Left forelimb (tissue), 1 donor: ENCODE data around the gene ATF6.
"Not testable (repeated sequence)": the region's sequence is repeated elsewhere in the genome, so short reads cannot be mapped to it uniquely, and the experiment has no call there.

Experiments
- DNase-seq: peaks from one replicate; pipeline ENCODE4 v3.0.0-alpha.2; 2018; ENCODE audit warnings: low spot score

Gene ATF6

DNA sequence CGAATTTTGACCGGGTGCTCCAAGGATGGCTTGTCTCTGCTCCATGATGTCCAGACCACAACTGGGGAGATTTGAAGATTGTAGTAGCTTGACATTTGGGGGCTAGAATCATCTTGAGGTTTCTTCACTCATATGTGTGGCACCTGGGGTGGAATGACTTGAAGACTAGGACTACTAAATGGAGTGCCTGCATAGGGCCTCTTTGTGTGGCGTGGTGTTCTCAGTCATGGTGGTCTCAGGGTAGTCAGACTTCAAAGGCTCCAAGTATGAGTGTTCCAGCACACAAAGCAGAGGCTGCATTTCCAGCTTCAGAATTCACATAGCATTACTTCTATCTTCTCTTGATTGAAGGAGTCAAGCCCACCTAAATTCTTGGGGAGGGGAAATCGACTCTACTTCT, 16.8 kb downstream of the ATF6 start:
- no peak for DNase-seq

DNA sequence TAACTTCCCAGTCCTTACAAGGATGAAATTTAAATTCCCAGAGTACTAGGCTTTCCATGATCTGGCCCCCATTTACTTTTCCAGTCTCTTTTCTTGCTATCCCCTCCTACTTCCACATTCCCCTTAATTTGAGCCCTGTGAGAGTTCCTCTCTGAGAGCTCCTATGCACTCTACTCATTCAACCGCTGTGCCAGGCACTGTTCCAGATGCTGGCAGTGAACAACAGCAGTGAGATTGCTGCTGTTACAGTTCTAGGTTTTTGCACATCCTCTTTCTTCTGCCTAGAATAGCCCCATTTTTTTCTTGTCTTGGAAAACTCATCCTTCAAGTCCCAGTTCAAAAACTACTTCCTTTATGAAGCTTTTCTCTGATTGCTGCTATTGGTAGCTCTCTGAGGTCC, 18.8 kb downstream of the ATF6 start:
- no peak for DNase-seq

DNA sequence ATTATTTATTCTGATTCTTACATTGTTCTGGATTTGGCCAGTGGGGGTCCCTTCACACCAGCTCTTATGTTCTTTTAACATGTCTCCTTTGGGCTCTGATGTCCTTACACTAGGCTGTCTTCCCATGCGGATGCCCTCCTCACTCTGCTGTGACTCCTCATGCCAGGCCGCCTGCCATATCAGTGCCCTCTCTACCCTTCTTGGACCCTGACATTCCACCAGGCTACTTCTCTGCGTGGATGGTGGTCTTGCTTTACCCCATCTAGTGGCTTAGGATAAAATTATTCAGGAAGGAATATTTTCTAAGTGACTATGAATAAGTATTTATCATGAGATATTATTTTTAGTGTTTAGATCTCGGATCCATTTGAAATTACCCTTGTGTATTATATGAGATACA, 21.2 kb downstream of the ATF6 start:
- DNase-seq = no peak

DNA sequence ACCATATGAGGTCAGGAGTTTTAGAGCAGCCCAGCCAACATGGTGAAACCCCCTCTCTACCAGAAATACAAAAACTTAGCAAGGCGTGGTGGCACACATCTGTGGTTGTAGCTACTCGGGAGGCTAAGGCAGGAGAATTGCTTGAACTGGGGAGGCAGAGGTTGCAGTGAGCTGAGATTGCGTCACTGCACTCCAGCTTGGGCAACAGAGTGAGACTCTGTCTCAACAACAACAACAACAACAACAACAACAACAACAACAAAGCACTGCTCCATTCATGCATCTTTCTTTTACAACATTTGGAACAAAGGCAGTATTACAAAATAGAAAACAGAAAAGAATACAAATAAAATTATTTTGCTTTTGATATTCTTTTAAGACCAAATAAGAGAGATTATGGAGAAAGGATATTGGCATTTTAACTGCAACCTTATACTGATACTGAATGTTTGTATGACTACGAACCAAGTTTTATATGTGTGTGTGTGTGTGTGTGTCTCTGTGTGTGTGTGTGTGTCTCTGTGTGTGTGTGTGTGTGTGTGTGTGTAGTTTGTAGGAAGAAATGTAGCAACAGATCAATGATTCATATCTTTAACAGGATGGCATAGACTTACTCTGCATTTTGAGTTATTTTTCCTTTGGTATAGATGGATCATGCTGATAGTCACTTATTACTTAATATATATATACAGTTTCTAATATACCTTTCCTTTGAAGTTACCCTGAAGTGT, 24.6 kb downstream of the ATF6 start:
- no peak for DNase-seq

DNA sequence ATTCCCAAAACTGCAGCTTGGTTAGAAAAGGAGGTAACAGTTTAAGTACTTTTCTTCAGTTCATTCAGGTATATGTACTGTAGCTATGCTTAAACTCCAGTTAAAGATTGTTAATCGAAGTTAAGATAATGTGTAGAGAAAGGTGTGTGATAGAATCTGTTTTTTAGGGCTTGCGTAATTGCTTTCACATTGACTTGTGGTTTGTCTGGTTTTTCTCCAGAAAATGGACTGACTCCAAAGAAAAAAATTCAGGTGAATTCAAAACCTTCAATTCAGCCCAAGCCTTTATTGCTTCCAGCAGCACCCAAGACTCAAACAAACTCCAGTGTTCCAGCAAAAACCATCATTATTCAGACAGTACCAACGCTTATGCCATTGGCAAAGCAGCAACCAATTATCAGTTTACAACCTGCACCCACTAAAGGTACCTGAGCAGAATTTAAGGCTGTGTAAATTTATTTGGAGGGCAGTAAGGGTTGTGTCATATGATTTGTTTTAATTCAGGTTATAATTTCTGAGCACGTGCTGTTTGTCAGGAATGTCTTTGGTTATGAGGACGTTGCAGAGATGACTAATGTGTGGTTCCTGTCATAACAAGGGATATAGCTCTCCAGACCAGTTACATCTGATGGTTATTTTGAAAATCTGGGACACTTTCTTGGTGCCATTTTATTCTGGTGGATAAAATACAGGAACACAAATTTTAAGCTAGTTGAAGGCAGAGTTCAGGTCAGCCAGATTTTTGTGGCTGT, 26.0 kb downstream of the ATF6 start:
- no peak for DNase-seq

DNA sequence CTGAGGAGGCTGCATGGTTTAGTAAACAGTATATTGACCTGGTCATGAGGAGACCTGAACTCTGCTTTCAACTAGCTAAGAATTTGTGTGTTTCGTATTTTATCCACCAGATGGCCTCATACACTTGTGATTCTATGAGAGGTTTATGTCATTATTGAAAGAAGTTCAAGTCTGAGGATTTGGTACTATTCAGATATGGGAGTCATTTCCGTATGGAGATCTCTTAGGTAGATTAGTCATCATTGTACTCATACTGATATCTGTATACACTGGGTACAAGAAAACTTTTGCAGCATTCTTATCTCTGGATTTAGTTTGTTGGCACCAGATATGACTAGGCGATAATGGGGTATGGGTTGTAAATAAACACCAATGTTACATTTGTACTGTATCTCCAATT, 26.6 kb downstream of the ATF6 start:
- no peak for DNase-seq

DNA sequence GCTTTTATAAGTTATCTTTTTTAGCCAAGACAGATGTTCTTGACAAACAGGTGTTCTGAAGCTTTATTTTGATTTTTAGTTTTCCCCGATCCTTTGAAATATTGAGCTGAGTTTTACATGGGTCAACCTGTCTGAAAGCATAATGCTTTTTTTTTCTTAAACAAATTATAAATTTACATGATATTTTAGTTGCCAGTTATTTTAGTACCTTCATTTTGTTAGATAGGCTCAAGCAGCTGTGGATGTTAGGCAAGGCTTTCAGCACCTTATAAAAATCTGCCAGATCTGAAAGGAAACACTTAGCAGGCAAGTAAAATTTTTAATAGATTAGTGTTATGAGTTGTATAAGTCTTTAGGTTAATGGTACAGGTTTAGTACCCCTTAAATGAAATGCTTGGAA, 33.7 kb downstream of the ATF6 start:
- no peak for DNase-seq

DNA sequence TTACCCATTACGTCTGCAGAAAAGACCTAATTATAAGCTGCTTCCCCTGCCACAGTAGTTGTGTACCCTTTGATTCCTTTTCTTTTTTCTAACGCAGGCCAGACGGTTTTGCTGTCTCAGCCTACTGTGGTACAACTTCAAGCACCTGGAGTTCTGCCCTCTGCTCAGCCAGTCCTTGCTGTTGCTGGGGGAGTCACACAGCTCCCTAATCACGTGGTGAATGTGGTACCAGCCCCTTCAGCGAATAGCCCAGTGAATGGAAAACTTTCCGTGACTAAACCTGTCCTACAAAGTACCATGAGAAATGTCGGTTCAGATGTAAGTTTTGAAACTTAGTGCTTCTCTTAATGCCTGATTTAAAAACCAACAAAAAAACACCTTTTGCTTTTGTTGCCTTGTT, 35.8 kb downstream of the ATF6 start:
- no peak for DNase-seq

DNA sequence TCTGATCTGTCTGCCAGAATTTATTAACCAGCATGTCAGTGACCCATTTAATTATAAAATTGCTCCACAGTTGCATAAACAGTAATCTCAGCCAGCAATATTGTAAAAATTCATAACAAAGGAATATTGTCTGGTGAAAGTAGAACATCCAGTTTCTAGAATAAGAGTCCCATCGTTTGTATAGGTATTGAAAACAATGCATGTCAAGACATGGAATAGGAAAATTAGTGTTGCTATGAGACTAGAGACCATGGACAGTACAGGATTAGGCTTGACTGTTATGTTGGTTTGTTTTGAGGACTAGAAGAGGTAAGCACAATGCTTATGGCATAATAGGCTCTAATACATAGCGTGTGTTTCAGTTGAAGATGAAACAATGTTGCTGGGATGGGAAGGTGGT, 37.1 kb downstream of the ATF6 start:
- no peak for DNase-seq

DNA sequence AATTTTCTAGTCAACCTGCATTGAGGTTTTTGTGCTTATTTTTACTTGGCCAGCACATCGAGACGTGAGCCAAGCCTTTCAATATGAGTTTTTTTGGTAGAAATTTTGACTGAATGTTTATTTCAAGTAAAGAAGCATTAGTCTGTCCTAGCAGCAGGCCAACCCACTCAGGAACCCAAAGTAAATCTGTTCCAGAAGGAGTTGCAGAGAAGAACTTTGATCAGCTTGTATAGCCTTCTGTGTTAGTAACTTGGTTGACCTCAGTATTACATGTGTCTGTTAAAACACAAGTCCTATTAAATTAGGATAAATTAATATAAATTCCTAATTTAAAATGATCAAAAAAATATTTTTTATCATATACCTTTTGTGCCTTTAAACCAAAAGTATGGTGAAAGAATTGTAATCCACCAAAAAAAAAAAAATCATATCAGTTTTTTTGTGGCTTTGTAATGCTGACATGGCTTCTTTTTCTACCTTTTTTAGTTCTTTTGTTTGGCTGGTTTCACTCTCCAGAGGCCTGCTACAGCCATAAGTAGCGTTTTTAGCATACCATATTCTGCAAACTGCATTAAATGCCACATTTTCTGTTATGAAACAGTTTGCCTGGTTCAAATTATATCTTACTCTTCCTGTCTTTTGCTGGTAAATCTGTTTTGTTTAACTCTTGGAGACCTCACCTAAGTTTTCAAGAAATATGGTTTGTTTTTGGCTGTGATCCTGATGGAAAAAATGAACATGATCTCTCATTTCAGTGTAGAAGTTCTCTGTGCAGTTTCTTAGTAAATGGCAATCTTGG, 39.5 kb downstream of the ATF6 start:
- DNase-seq = no peak

DNA sequence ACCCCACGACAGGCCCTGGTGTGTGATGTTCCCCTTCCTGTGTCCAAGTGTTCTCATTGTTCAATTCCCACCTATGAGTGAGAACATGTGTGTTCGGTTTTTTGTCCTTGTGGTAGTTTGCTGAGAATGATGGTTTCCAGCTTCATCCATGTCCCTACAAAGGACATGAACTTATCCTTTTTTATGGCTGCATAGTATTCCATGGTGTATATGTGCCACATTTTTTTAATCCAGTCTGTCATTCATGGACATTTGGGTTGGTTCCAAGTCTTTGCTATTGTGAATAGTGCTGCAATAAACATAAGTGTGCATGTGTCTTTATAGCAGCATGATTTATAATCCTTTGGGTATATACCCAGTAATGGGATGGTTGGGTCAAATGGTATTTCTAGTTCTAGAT, 43.1 kb downstream of the ATF6 start:
- DNase-seq = not testable (repeated sequence)

DNA sequence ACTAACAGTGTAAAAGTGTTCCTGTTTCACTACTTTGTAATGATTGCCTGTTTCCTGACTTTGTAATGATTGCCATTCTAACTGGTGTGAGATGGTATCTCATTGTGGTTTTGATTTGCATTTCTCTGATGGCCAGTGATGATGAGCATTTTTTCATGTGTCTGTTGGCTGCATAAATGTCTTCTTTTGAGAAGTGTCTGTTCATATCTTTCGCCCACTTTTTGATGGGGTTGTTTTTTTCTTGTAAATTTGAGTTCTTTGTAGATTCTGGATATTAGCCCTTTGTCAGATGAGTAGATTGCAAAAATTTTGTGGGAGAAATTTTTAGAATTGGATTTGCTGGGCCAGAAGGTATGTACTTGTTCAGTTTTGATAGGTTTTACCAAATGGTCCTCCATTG, 43.5 kb downstream of the ATF6 start:
- not testable (repeated sequence) for DNase-seq

DNA sequence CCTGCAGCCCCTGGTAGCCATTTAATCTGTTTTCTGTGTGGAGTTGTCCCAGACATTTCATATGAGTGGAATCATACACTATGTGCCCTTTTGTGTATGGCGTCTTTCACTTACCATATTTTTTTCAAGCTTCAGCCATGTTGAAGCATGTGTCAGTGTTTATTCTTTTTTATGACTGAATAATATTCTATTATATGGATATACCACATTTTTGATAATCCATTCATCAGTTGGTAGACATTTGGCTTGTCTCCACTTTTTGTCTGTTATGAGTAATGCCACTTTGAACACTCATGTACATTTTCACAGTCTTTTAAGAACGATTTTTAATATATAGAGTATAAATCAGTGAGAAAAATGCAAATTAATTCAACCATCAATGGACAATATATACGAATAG, 44.7 kb downstream of the ATF6 start:
- no peak for DNase-seq

DNA sequence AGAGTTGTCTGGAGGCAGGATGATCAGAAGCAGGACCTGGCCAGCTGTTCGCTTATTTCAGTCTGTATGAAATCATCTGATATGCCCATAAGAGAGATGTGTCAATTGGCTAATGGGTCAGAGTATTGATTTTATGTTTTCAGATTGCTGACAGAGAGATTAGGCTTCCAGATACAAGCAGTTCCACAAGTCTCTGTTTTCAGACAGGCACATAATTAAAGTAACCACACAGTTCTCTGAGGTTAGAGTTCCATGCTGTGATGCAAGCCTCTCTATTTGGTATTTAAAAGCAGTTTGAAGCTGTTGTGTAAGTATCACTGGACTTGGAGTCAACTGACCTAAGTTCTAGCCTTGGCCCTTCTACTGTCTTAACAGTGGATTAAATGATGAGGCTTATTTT, 50.1 kb downstream of the ATF6 start:
- no peak for DNase-seq

DNA sequence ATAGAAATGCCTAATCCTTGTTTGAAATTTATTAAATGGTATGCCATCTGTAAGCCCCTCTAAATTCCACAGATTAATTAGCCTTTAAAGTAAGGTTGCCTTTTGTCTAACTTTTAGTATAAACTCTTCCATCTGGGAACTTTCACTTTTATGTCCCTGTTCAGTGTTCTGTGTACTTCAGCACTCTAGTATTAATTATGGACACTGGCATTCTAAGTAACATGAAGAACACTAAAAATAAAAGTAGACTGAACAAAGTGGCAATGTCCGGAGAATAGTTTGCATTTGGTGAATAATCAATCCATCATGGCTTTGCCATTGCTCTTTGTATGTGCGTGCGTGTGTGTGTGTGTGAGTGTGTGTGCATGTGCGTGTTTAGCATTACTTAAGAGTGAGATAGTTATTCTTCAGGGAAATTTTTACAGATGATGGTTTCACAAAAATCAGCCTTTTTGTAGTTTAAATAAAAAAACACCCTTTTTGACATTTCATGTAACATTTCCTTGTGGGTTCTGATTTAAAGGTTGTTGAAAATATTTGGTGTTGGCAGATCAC, 51.1 kb downstream of the ATF6 start:
- DNase-seq = no peak

DNA sequence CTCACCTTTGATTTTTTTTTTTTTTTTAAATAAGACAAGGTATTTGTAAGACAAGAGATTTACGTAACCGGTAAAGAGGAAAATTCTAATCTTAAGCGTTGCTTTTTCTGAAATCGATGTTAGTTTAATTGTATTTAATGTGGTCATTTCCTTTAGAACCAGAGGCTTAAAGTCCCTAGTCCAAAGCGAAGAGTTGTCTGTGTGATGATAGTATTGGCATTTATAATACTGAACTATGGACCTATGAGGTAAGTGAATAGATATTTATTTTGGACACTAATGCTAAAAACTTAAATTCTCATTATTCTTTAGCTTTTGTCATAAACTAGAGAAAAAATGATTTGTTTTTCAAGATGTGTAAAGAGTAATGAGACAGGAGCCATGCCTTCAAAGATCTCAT, 54.8 kb downstream of the ATF6 start:
- DNase-seq = no peak

DNA sequence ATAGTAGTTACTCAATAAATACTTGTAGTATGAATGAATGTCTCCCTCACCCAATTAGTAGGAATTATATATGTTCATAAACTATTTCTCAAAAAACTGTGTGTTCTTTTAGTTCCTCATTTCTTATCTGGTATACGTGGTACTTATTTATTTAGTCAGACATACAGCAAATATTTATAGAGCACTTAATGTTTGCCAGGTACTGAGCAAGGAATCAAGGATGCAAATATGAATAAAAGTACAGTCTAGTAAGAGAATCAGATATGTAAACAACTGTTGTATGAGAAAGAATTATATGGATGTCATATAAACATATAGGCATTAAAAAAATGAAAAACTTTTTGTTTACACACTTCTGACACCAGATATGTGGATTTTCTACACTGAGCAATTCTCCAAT, 58.5 kb downstream of the ATF6 start:
- DNase-seq = no peak

DNA sequence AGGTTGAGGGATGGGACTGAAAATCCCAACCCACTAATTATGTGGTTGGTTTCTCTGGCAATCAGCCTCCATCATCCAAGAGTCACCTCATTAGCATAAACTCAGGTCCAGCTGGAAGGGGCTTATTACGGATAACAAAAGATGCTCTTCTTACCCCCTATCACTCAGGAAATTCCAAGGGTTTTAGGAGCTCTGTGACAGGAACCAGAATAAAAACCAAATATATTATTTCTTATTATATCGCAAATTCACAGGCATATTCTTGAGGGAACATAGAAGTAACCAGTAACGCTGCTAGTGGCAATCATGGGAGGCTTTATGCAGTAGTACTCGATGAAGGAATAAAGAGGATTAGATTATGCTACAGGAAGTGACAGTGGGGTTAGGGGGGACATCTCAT, 59.7 kb downstream of the ATF6 start:
- no peak for DNase-seq

DNA sequence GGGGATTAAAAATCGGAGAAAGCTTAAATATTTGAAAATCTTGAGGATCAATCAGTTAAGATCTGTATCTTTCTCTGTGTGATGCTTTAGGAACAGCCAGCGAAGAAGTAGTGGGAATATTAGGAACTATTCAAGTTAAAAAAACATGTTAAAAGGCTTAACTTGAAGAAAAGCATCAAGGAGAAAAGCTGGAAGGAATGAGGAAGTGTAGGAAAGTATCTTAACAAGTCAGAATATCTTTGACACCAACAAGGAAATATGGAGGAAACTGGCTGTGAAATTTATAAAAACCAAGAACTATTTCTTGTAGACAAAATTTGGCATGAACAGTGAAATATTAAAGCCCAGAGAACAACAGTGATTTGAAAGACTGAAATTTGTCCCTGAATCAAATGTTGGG, 60.4 kb downstream of the ATF6 start:
- no peak for DNase-seq

DNA sequence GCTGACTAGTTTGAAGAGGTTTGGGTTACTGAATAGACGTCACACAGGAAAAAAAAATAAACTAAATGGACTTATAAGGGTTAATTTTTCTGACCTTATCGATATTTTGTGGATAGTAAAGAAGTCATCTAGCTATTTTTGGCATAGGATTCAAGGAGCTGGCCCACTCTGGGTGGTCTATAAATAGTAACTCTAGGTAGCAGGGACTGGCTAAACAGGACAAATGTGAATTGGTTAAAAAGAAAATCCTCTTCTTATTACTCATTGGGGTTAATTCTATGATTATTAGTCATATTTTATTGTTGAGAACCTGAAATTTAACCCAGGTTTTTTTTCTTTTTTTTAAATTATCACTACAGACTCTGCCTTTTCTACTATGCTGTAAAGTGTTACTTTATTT, 61.7 kb downstream of the ATF6 start:
- DNase-seq = no peak

DNA sequence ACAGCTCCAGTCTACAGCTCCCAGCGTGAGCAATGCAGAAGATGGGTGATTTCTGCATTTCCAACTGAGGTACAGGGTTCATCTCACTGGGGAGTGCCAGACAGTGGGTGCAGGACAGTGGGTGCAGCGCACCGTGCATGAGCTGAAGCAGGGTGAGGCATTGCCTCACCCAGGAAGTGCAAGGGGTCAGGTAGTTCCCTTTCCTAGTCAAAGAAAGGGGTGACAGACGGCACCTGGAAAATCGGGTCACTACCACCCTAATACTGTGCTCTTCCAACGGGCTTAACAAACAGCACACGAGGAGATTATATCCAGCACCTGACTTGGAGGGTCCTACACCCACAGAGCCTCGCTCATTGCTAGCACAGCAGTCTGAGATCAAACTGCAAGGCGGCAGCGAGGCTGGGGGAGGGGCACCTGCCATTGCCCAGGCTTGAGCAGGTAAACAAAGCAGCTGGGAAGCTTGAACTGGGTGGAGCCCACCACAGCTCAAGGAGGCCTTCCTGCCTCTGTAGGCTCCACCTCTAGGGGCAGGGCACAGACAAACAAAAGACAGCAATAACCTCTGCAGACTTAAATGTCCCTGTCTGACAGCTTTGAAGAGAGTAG, 66.3 kb downstream of the ATF6 start:
- DNase-seq = not testable (repeated sequence)

DNA sequence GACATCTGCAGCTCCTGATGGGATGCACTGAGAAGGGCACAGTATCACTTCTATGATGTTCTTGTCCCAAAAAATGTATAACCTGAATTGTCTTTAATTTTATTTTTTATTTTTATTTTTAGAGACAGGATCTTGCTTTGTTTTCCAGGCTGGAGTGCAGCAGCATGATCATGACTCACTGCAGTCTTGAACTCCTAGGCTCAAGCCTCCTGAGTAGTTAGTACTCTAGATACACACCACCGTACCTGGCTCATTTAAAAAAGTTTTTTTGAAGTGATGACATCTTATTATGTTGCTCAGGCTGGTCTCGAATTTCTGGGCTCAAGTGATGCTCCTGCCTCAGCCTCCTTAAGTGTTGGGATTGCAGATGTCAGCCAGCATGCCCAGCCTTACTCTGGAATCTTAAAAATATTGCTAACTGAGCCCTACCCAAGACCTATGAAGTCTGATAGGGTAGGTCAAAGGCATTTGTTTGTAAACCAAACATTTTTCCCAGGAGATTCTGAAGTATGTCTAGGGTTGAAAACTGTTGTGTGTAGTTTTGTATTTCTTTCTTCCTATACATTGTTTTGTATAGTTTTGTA, 68.9 kb downstream of the ATF6 start:
- DNase-seq = no peak
